Measurements from ENCODE around the gene BPIFB3.

BPIFB3 gene

DNA sequence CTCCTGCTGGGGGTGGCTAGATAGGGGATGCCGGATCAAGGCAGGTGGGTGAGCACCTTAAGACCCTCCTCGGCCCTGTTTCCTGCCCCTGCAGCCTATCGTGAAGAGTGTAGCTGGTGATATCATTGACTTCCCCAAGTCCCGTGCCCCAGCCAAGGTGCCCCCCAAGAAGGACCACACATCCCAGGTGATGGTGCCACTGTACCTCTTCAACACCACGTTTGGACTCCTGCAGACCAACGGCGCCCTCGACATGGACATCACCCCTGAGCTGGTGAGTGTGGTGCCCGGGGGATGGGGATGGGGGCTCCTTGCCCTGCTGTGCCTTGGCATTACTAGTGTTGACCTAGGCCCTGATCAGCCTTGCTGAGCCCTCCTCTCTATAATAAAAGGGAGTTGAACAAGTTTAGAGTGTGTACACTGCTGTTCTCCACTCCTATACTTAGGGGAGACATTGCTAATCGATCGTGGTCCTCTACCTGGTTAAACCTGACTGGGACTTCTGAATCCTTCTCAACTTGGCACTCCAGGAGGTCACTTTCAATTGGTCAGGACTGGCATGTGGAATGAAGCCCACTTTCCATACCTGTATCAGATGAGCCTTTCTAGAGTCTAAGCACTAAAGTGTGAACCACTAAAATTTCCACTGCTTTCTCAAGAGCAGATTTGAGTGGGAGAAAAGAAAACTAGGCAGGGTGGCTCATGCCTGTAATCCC, 11.0 kb downstream of the BPIFB3 start:
- DNase-seq: no peak

GRCh38 chr20:33065785-33066184, 12.1 kb downstream of the BPIFB3 start:
- no peak for DNase-seq

DNA sequence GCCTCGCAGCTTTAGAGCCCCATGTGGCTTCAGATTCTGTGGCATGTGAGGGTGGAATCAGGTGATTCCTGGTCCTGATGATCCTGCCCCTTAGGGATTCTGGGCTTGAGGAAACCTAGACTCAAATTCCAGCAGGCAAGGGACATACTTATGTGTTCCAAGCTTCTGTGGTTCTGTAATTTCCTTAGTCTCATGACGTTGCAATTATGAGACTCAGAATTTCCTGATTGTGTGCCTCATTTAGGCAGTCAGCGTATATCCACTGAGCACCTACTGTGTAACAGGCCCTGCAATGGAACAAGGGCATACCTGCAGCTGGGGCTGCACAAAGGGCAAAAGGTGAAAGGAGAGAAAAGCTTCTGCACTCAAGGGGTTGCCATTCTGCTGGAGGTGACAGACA, 14.1 kb downstream of the BPIFB3 start:
- DNase-seq: no peak

DNA sequence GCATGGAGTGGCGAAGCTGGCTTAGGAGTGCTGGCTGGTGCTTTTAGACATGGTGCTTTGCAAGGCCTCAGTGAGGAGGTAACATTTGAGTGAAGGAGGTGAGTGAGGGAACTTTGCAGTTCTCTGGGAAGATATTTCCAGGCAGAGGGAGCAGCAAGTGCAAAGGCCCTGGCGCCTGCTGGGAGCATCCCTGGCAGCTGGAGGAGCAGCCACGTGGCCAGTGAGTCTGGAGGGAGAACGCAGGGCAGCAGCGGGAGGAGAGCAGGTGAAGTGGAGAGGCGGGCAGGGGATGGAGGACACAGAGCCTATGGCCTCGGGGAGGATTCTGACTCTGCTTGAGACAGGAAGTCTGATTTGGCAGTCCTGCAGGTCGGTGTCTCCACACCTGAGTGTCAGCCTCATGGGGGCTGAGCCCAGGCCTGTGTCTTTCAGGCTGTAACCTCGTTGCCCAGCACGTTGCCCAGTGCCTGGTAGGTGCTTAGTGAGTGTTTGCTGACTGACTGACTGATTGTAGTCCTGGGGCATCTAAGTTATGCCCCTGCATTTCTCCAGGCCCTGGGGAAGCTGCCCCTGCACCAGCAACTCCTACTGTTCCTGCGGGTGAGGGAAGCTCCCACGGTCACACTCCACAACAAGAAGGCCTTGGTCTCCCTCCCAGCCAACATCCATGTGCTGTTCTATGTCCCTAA, 14.7 kb downstream of the BPIFB3 start:
- DNase-seq: no peak

GRCh38 chr20:33069673-33070072, 16.0 kb downstream of the BPIFB3 start:
- no peak for DNase-seq

GRCh38 chr20:33070111-33071053, 16.7 kb downstream of the BPIFB3 start:
- no peak for DNase-seq

DNA sequence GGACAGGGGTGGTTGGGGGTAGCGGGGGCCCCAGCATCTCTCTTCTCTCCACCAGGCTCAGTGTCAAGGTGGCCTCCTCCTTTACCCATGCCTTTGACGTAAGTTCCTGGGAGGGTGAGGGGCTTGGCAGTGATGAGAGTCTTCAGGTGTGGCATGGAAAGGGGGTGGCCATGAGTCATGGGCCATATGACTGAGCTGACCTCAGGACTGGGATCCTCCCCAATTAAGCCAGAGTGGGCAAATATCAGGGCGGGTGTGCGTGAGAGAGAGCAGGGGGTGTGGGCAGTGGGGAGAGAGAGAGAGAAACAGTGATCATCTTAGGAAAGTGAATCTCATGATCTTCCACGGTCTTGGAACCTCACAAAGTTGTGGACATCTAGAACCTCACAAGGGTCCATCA, 17.5 kb downstream of the BPIFB3 start:
- no peak for DNase-seq

DNA sequence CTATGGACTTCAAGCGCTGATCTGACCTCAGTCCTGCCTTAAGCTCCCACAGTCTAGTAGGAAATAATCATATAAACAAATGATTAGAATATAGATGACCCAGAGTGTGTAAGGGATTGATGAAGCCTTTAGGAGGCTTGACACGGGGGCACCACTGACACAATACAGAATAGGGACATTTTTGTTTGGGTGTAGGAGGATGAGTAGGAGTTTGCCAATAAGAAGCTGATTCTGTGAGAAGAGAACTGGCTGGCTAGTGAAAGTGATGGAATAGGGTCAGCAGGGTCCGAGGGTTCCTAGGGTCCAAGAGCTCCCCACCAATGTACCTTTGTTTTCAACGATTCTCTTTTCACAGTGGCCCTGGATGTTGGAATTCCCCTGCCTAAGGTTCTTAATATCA, 18.7 kb downstream of the BPIFB3 start:
- no peak for DNase-seq

- DNase-seq: no peak
Measured at GRCh38 chr20:33072813-33073212, 19.1 kb downstream of the BPIFB3 start.

DNA sequence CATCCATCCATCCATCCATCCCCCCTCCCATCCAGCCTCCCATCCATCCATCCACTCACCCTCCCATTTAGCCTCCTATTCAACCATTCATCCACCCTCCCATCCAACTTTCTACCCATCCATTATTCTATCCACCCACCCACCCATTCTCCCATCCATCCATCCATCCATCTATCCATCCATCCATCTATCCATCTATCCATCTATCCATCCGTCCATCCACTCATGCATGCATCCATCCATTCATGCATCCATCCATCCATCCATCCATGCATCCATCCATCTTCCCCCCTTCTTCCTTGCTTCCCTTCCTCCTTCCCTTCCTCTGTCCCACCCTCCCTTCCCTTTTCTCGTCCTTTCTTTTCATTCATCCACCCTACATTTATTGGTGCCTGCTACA, 21.0 kb downstream of the BPIFB3 start:
- no peak for DNase-seq

- no peak for DNase-seq
Measured at GRCh38 chr20:33075281-33075680, 21.6 kb downstream of the BPIFB3 start.

DNA sequence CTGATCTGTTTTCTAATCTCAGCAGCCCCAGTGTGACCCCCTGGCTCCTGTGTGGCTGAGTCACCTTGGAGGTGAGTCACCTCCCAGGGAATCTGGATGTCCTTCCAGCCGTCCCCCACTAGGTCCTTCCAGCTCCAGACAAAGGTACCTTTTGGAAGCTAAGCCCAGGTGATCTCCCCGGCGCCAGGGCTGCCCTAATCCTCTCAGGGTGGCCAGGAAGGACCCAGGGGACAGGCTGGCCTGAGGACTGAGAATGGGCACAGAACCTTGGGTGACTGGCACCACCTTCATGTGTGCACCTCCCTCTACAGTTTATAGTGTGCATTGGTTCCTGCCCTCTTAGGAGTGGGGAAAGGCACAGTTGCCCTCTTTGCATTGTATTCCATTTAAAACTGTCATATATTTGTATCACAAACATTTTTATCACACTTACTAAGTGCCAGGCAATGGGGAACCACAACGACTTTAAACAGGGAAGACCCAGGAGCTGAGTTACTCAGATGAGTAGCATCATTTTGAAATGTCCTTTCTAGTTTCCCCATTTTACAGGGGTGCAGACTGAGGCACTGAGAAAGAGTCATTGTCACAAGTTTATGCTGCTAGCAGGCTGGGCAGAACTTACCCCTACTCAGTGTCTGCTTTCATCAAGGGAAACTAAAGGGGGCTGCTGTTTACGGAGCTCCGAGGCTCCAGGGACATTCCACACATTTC, 23.1 kb downstream of the BPIFB3 start:
- no peak for DNase-seq

DNA sequence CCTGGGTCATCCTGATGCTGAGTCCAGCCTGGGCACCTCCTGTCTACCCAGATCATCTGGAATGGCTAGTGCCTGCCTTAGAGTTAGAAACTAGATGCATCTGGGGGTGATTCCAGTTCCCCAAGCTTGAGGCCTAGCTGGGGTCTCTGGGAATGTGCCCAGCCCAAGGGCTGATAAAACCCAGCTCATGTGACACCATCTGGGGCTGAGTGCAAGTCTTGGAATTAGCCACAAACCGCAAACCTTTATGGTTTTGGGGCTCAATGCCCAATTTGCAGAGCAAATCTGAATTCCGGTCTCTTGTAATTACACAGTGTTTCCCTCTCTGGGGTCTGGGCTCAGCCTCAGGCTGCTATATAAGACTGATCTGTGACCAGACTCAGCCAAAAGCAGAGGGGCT, 25.6 kb downstream of the BPIFB3 start, which contains the start of gene BPIFB4:
BPIFB4 (plus strand) TSS at position 385 of the 400 bp plus-strand sequence. CDS start 1,884 bp downstream, outside the sequence.
- DNase-seq: no peak

- no peak for DNase-seq
Measured at GRCh38 chr20:33081411-33082154, 27.9 kb downstream of the BPIFB3 start.

DNA sequence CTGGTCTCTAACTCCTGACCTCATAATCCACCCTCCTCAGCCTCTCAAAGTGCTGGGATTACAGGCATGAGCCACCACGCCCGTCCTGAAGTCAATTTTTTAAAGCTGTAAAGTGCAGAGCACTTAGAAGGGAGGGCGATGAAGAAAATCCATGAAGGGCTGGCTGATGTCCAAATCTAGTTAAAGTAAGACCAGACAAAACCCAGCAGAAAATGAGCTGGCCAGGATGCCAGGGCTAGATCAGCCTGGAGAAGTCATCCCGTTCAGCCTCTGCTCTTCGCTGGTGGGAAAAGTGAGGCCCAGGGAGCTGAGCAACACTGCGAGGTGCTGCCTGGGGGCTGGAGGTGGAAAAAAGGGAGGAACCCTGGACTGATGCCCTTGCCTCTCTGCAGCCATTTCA, 28.8 kb downstream of the BPIFB3 start:
- no peak for DNase-seq

DNA sequence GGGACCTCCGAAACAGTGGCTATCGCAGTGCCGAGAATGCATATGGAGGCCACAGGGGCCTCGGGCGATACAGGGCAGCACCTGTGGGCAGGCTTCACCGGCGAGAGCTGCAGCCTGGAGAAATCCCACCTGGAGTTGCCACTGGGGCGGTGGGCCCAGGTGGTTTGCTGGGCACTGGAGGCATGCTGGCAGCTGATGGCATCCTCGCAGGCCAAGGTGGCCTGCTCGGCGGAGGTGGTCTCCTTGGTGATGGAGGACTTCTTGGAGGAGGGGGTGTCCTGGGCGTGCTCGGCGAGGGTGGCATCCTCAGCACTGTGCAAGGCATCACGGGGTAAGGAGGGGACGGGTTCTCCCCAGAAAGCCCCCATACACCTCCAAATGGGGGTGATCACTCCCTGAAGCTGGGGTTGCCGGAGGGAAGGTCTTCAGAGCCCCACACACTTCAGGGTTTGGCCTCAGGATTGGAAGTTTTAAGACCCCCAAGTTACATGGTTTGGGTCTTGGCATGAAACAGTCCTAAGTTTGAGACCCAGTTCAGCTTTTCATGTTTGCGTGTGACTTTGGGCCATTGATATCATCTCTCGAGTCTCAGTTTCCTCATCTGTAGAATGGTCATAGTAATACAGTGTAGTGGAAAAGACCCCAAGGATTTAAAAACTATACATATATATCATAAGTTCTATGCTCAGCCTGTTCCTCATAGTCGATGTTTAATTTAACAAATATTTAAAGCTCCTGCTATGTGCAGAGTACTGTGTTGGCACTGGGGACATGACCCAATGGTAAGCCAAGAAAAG, 30.0 kb downstream of the BPIFB3 start:
- no peak for DNase-seq

GRCh38 chr20:33084722-33085121, 31.0 kb downstream of the BPIFB3 start:
- DNase-seq: no peak

DNA sequence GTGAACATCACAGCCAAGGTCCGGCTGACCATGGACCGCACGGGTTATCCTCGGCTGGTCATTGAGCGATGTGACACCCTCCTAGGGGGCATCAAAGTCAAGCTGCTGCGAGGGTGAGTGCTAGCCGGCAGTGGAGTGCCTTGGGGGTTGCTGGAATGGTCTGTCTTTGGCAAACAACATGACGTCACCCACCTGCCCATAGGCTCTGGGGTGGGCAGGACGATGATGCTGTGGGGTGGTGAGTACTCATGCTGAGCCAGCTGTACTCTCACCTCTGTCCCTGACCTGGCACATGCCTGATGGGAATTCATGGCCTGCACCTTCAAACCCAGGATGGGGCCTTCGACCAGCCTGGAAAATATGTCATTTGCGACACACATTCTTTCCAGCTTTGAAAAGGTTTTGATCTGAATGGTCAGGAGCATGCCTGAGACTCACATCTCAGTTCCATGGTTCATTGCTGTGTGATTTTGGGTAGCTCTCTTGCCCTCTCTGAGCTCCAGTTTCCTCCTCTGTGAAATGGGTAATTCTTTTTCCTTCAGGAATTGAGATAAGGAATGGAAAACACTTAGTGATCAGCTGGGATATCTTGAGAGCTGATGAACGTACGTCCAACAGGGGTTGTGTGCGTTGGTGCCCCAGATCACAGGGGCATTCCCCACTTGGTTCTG, 32.5 kb downstream of the BPIFB3 start:
- peak; percentile 14 for DNase-seq

DNA sequence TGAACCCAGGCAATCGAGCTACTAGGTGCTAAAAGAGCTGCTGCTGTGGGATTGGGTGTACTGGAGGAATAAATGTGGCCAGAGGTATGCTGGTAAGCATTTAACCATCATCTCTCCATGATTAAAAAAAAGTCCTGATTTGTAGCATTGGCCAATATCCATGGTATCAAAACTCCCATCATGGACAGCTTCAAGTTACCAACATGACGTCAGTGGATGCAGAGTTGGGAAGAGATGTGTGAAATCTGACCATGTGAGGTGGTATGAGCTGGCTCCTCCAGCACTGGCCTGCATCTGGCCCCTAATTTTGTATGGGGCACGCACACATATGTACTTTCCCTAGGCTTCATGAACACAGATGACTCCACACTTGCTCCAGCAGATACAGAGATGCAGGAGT, 37.4 kb downstream of the BPIFB3 start:
- no peak for DNase-seq

GRCh38 chr20:33091693-33092092, 38.0 kb downstream of the BPIFB3 start:
- no peak for DNase-seq

- no peak for DNase-seq
Measured at GRCh38 chr20:33092361-33092760, 38.7 kb downstream of the BPIFB3 start.
